NCI-H226 (cell line): ENCODE measurements around the gene PGD.
"Not testable (repeated sequence)": the region's sequence is repeated elsewhere in the genome, so short reads cannot be mapped to it uniquely, and the experiment has no call there.

Experiments
- DNase-seq: peaks from one replicate; pipeline ENCODE4 v3.0.0-alpha.2; 2015

The PGD gene

DNA sequence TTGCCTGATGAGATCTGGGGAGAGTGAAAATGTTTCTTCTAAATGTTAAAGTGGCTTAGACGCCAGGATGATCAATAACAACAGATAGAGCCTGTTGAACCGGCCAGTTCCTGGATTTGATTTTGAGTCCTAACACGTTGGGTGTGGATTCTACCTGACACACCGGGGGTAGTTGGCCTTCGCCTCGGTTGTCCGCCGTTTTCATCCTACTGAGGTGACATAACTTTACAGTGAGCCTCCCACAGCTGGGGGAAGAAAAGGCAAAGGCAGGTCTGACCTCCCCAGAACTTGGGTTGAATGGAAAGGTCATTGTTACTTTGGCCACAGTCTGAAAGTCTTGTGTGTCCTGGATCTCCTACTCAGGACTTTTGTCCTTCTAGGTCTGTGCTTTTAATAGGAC lies 1.1 kb downstream of the PGD start:
- DNase-seq = no peak

DNA sequence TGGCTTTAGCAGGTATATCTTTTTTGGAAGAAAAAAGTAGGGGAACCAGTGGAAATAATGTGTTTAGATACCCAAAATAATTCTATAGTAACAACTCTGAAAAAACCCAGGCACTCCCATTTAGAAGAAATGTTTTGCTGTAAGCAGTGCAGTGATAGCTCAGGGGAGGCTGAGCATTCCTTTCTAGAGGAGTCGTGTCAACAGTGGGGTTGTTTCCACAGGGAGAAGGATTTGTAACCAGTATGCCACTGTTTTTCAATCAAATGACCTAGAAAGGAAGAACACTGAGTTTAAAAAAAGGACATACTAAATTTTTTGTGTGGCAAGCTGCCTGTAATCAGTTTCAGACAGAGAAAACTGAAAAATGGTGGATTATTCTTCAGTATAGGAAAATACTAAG lies 2.4 kb downstream of the PGD start:
- peak; percentile 27 for DNase-seq

DNA sequence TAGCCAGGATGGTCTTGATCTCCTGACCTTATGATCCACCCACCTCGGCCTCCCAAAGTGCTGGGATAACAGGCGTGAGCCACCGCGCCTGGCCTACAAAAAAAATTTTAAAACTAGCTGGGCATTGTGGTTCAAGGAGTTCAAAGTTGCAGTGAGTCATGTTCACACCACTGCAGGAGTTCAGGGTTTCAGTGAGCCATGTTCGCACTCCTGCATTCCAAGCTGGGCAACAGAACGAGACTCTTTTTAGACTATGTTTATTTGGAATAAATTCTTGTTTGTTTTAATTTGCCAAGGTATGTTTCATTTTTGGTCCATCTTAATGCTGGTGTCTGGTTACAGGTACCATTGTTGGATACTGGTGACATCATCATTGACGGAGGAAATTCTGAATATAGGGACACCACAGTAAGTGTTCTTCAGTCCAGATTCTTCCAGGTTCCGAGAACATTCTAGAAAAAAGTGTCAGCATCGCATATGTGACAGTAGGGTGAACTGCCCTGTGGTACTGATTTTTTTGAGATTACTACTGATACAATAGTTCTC lies 3.9 kb downstream of the PGD start:
- DNase-seq = peak; percentile 41

DNA sequence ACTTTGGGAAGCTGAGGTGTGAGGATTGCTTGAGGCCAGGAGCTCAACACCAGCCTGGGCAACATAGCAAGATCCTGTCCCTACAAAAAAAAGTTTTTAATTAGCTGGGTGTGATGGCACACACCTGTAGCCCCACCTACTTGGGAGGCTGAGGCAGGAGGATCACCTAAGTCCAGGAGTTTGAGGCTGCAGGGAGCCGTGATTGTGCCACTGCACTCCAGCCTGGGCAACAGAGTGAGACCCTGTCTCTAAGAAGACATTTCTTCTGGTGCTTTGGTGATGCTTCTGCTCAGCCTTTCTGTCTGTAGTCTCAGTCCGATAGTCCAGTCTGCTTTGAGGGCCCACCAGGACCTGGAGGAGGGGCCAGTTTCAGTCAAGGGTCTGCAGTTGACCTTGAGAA lies 8.3 kb downstream of the PGD start:
- DNase-seq = no peak

DNA sequence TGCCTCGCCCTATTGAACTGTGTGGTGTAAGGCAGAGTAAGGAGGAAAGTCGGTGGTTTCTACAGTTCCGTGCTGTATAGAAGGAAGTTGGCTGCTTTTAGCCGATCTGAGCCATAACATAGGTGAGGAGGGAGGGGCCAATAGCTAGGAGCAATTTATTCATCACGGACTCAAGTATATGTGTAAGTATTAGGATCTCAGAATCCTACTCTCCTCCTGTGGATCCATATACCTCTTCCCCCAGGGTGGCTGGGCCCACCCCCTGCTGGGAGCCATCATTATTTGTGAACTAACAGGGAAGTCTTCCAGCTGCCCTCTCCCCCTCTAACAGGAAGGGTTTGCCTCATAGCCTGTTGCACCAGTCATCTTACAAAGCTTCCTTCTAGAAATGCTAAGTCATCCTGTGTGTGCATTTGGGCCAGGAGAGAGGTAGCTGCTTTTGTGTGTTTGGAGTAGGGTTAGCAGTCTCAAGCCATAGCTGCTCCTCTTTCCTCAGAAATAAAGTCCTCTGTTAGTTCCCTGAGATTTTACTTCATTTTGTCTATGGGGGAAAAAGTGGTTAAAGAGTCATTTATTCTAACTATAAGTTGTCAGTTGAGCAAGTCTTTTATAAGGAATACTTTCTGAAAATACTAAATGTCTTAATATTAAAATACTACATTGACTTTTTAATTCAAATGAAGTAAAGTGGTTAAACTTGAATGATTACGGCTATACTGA lies 16.5 kb downstream of the PGD start:
- DNase-seq = peak; percentile 60

DNA sequence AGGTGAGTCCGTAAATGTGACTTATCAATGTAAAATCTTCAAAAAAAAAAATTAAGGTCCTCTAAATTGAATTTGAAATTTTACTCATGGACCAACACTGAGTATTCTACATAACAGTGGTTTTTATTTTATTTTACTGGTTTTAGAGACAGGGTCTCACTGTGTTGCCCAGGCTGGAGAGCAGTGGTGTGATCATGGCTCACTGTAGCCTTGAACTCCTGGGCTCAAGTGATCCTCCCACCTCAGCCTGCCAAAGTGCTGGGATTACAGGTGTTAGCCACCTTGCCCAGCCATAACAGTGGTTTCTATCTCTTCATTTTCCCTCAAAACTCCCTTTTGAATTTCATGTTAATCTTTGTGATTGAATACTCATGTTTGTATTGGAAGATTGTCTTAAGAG lies 17.1 kb downstream of the PGD start:
- DNase-seq = not testable (repeated sequence)

DNA sequence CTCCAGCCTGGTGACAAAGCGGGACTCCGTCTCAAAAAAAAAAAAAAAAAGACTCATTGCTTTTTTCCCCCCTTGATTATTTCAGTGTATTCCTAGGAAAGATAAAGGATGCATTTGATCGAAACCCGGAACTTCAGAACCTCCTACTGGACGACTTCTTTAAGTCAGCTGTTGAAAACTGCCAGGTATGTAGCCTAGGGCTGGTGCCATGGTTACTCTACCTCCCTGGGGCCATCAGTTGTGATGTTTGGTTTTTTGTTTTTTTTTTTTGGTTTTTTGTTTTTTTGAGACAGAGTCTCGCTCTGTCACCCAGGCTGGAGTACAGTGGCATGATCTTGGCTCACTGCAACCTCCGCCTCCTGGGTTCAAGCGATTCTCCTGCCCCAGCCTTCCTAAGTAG lies 19.9 kb downstream of the PGD start:
- not testable (repeated sequence) for DNase-seq

DNA sequence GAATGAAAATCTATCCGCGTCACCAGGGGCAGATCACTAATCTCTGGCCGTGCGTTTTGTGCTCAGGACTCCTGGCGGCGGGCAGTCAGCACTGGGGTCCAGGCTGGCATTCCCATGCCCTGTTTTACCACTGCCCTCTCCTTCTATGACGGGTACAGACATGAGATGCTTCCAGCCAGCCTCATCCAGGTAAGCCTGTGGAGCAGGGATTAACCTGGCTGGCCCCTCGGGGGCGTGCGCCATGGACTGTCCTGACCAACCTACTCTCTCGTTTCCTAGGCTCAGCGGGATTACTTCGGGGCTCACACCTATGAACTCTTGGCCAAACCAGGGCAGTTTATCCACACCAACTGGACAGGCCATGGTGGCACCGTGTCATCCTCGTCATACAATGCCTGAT lies 20.5 kb downstream of the PGD start:
- no peak for DNase-seq

DNA sequence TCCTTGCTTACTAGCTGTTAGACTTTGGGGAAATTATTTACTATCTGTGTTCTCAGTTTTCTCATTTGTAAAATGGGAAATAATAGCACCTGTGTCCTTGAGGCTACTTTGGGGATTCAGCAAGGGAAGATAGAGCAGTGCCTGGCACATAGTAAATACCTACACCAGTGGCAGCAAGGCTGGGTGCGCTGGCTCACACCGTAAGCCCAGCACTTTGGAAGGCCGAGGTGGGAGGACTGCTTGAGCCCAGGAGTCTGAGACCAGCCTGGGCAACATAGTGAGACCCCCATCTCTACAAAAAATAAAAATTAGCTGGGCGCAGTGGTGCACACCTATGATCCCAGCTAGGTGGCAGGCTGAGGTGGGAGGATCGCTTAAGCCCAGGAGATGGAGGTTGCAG lies 22.8 kb downstream of the PGD start:
- DNase-seq = no peak

DNA sequence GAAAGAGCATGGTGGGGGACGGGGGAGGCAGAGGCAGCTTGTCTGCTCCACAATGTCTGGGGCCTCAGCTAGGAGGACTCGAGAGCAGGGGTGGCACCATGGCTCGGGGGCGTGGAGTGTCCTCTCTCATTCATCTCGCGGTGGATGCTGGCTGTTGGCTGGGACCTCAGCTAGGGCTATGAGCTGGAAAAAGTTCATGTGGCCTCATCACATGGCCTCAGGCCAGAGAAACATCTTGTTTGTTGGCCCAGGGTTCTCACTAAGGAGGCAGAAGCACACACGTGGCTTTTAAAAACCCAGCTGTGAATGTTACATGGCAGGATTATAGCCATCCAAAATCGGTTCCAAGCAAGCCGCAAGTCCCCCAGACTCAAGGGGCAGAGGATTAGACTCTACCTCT lies 25.2 kb downstream of the PGD start:
- no peak for DNase-seq

DNA sequence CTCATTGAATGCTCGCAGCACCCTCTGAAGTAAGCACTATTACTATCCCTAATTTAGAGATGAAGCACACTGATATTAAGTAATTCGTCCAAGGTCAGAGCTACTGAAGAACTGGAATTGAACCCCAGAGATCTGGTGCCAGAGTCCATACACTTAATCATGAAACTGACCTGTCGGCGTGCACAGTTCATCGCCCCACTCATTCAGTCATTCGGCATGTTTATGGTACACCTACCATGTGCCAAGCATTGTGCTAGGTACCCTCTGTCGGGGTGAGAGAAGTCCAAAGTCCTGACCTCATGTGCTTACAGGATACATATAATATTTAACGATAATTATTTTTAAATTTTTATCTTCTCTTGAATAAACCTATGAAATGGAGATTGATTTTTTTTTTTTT lies 25.8 kb downstream of the PGD start:
- no peak for DNase-seq

DNA sequence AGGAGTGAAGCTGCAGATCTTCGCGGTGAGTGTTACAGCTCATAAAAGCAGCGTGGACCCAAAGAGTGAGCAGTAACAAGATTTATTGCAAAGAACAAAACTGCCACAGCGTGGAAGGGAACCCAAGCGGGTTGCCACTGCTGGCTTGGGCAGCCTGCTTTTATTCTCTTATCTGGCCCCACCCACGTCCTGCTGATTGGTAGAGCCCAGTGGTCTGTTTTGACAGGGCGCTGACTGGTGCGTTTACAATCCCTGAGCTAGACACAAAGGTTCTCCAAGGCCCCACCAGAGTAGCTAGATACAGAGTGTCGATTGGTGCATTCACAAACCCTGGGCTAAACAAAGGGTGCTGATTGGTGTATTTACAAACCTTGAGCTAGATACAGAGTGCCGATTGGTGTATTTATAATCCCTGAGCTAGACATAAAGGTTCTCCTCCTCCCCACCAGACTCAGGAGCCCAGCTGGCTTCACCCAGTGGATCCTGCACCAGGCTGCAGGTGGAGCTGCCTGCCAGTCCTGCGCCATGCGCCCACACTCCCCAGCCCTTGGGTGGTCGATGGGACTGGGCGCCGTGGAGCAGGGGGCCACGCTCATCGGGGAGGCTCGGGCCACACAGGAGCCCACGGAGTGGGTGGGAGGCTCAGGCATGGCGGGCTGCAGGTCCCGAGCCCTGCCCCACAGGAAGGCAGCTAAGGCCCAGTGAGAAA lies 27.1 kb downstream of the PGD start:
- DNase-seq = not testable (repeated sequence)

DNA sequence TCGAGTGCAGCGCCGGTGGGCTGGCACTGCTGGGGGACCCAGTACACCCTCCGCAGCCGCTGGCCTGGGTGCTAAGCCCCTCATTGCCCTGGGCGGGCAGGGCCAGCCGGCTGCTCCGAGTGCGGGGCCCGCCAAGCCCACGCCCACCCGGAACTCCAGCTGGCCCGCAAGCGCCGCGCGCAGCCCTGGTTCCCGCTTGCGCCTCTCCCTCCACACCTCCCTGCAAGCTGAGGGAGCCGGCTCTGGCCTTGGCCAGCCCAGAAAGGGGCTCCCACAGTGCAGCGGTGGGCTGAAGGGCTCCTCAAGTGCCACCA lies 27.6 kb downstream of the PGD start:
- not testable (repeated sequence) for DNase-seq

DNA sequence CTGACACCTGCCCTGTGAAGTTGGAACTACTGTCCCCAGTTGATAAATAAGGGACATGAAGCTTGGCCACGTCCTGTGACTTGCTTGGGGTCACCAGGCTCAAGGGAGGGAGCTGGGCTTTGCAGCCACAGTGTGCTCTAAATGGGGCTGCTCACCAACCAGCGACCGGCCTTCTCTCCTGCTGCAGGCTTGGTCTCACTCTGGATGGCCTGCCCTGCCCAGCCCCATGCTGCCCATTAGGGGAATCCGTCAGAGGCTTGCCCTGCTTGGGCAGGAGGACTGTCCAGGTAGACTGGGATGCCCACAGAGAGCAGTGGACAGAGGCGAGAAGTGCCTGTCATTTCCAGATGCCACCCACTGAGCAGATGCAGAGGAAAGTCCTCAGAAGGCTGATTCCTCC lies 30.1 kb downstream of the PGD start:
- DNase-seq = no peak

DNA sequence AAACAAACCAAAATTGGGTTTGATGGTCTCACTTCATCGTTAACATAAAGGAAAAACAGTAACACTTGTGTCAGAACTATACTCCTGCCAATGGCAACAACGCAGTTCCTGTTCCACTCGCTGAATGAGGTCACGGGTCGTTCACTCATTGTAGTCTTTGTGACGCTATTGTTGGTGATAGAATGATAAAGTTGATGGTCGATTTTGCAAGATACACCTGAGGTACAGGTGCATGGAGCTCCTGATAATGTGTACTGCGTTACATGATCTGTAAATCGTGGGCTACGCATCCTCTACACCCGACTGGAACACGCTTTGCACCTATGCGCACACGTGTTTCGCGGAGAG lies 31.0 kb downstream of the PGD start:
- no peak for DNase-seq

DNA sequence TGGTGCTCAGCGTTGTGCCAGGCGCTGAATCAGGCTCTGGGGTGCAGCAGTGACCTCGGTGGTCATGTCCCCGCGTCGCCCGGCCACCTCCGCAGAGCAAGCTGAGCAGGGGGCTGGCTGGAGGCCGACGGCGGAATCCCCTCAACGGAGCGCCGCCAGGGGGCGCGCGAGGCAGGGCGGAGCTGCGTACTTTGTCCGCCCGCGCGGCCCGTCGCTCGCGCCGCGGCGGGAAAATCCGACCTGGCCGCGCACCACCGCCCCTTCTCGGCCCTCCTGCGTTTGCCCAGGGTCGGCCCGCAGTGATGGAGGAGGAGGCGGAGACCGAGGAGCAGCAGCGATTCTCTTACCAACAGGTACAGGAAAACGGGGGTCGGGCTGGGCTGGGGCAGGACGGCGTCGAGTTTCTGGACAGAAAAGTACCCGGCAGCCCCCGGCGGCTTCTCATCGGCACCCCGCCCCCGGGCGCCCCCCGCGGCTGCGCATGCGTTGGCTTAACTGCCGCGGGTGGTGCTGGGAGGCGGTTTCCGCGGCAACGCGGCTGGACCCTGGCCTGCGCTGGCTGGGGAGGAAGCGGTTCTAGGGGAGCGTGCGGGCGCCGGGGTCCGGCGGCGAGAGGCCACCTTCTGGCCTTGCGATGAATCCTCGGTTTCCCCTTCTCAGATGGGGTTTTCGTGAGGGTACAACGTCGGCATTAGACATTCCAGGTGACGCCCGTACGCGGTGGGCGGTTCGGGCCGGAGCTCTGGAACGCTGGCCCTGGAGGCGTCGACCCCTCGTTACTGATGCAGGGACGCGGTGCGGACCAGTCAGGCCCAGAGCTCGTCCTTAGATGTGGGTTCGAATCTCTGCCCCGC lies 31.6 kb downstream of the PGD start, which contains the start of gene CENPS:
CENPS (plus strand) TSS at position 218 of the 854 bp plus-strand sequence; CDS start at position 303, 85 bp downstream.
- peak; percentile 82 for DNase-seq

DNA sequence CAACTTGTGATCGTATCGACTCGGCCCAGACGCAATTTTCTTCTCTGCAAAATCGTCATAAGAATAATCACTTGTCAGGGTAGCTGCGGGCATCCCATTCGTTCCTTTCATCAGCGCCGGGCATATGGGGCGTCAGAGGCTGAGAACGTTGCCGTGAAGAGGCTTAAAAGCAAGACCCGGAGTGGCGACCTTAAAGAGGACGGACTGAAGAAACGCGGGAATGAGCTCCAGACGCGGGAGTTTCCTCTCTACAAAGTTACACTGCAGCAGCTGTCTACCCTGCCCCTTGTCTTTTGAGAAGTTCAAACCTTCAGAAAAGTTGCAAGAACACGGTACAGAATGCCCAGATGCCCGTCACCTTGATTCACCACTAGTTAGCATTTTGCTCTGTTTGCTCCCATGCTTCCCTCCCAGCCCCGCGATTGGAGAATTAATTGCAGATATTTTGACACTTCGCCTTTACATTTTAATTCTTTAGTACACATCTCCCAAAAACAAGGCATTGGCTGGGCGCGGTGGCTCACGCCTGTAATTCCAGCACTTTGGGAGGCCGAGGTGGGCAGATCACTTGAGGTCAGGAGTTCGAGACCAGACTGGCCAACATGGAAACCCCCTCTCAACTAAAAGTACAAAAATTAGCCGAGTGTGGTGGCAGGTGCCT lies 32.3 kb downstream of the PGD start:
- DNase-seq = no peak

DNA sequence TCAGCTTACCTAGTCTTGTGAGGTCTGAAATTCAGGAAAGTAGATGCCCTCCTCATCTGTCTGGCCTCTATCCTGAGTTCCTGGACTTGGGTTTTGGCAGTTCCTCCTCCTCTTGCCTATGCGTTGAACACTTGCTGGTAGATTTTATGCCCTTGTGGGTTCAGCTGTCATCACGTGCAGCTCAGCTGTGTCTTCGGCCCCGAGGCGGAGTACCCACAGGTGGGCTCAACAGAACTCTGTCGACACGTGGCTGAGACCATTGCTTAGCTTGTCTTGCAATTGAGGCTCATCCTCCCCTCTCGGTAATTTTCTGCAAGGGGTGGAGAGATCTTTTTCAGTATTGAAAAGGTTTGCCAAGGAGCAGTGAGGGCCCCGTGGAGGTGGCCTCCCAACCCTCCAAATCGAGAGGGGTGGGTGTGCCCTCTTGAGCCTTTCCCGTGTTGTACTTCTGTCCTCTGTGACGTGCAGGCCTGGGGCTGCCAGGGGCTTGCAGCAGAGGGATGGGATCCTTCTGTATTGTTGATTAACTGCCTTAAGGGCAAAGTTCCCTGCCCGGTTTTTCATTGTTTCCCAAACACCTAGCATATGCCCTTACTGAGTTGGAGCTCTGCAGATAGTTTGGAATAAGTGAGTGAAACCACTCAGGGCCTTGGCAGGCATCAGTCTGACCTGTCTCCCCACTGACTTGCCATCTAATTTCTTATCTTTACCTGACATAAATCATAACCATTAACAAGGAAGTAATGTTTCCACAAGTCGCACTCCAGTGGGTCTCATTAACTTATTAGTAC lies 34.2 kb downstream of the PGD start:
- no peak for DNase-seq

DNA sequence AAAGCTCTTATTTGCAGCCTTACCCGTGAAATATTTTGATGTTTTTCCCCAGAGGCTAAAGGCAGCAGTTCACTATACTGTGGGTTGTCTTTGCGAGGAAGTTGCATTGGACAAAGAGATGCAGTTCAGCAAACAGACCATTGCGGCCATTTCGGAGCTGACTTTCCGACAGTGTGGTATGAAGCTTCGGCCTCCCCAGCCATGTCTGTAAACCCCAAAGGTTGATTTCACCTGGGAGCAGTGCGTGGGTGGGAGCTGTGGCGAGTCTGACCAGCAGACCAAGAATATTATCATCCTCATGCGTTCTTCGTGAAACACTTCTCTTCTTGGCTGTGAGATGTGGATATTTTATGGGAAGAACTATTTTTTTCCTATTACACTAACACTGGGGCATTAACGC lies 34.9 kb downstream of the PGD start:
- DNase-seq = no peak

DNA sequence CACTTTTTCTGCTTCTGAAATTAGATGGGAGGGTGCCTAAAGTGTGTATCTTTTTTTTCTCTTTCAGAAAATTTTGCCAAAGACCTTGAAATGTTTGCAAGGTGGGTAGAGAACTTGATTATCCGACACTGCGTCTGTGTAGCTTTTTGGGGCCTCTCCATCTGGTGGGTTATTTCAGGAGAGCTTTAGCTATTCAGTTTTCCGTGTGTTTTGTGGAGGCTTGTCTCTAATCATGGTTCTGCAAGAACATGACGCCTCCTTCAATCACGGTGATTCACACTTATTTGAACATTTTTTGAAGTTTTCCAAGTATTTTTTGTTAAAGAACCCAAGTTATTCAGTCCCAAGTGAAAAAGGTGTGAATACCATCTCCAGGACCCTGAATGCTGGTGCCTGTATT lies 35.7 kb downstream of the PGD start:
- DNase-seq = no peak

DNA sequence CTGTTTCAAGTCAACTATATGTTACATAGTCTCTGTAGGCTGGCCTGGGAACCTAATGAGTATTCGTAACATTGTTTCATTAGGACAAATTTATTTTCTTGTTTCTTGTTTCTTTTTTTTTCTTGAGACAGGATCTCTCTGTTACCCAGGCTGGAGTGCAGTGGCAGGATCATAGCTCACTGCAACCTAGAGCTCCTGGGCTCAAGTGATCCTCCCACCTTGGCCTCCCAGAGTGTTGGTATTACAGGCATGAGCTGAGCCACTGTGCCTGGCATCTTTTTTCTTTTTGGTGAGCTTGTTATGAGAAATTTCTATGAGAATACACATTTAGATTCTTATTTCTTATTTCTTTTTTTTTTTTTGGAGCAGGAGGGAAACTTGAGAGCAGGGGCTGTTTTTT lies 38.2 kb downstream of the PGD start:
- no peak for DNase-seq

DNA sequence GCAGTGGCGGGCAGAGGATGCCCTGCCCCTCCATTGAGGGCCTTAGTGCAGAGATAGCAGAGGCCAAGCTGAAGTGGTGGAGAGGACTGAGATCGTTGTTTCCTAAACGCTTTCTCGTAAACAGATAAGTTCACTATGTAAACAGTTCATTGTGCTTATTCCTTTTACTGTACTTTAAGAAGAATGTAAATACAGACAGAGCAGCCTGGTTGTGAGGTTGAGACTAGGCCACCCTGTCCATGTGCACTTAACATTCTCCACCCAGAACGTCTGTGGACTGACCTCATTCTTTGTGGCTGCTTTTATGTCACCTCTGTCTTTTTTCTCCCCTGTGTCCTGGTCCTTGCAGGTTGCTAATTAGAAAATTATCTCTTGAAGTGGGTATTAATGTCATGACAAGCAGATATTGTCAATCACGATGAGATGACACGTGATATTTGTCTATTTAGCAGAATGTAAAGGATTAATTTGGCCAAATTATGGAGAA lies 39.9 kb downstream of the PGD start:
- no peak for DNase-seq
